OCI-LY7 (cell line): ENCODE measurements around the gene MAP3K2. TPM values are rescaled to one million over a fixed set of nuclear protein-coding genes. Genes with fewer than 3 reads are reported as not detected.

Experiments
- BruUV-seq: library from RNA; stranded (reverse); fragments of 400-500 nt; replicated peaks from 2 replicates; lab custom pipeline; 2021; lab: Mats Ljungman, UMichigan
- CTCF ChIA-PET: fragments of 300-600 bp; sonication (Branson Sonifier 250); formaldehyde crosslinking; loops from one replicate; lab custom pipeline; 2022; ENCODE audit warnings: antibody characterized with exemption; ENCODE audit not compliant: unreplicated experiment; lab: Charles Lee
- POLR2A ChIA-PET: fragments of 300-600 bp; sonication (Branson Sonifier 250); formaldehyde crosslinking; loops from one replicate; lab custom pipeline; 2022; ENCODE audit warnings: antibody characterized with exemption; lab: Charles Lee
- DNase-seq: peaks from one replicate; pipeline ENCODE4 v3.0.0-alpha.2; 2015; ENCODE audit warnings: low spot score
- H2AFZ ChIP-seq: fragments of 200-600 bp; sonication (generic), shearing (Covaris generic); 2 replicates; pipeline ENCODE4 v1.6.1; 2014; ENCODE audit warnings: mild to moderate bottlenecking, antibody characterized with exemption, low read length, moderate library complexity
- H3K27ac ChIP-seq: fragments of 200-600 bp; sonication (generic); 2 replicates; pipeline ENCODE4 v1.5.1; 2014; ENCODE audit warnings: mixed run types, low read depth, mild to moderate bottlenecking, moderate library complexity, low read length, inconsistent platforms; ENCODE audit not compliant: poor library complexity, severe bottlenecking
- H3K36me3 ChIP-seq: fragments of 200-600 bp; sonication (generic); 2 replicates; pipeline ENCODE4 v1.6.1; 2014; ENCODE audit warnings: mild to moderate bottlenecking, antibody characterized with exemption, low read length, moderate library complexity, mixed read lengths; ENCODE audit not compliant: insufficient read depth
- H3K4me1 ChIP-seq: fragments of 200-600 bp; sonication (generic); 2 replicates; pipeline ENCODE4 v1.5.1; 2014; ENCODE audit warnings: mild to moderate bottlenecking, low read length; ENCODE audit not compliant: insufficient read depth, poor library complexity, severe bottlenecking
- H3K4me2 ChIP-seq: fragments of 200-600 bp; sonication (generic); 2 replicates; pipeline ENCODE4 v1.6.1; 2014; ENCODE audit warnings: mild to moderate bottlenecking, low read length
- H3K4me3 ChIP-seq: fragments of 200-600 bp; sonication (generic); 2 replicates; pipeline ENCODE4 v1.5.1; 2014; ENCODE audit warnings: mild to moderate bottlenecking, low read depth, low read length; ENCODE audit not compliant: poor library complexity, severe bottlenecking
- H3K79me2 ChIP-seq: fragments of 200-600 bp; sonication (generic); 2 replicates; pipeline ENCODE4 v1.6.1; 2016; ENCODE audit warnings: low read depth, mild to moderate bottlenecking, low read length, moderate library complexity, mixed read lengths; ENCODE audit not compliant: insufficient read depth
- H3K9me2 ChIP-seq: fragments of 200-600 bp; sonication (generic); 2 replicates; pipeline ENCODE4 v1.6.1; 2016; ENCODE audit warnings: mild to moderate bottlenecking, low read length, mixed read lengths; ENCODE audit not compliant: insufficient read depth
- H3K9me3 ChIP-seq: fragments of 200-600 bp; sonication (generic); 2 replicates; pipeline ENCODE4 v1.6.1; 2014; ENCODE audit warnings: mild to moderate bottlenecking, mixed run types, low read length, mixed read lengths
- H4K20me1 ChIP-seq: fragments of 200-600 bp; sonication (generic); 2 replicates; pipeline ENCODE4 v1.6.1; 2014; ENCODE audit warnings: mild to moderate bottlenecking, antibody characterized with exemption, low read length, moderate library complexity, mixed read lengths; ENCODE audit not compliant: insufficient read depth
- CTCF ChIP-seq: fragments of 200-600 bp; sonication (generic); conservative IDR thresholded peaks from 2 replicates; pipeline ENCODE4 v1.5.1; 2014; ENCODE audit warnings: mild to moderate bottlenecking, antibody characterized with exemption, low read length, moderate library complexity, mixed read lengths
- EZH2phosphoT487 ChIP-seq: fragments of 200-600 bp; sonication (generic); IDR thresholded peaks from 2 replicates; pipeline ENCODE4 v1.6.1; 2018; ENCODE audit warnings: low read depth, borderline replicate concordance, mild to moderate bottlenecking, mixed run types, antibody characterized with exemption, low read length, moderate library complexity, mixed read lengths
- intact Hi-C: fragments of 100-400 bp; cut with micrococcal nuclease; formaldehyde crosslinking; loops from one replicate; pipeline ENCODE4 v1.10.0; 2022; ENCODE audit not compliant: unreplicated experiment
- total RNA-seq, 2 experiments: library from RNA; depleted of rRNA in 1 of 2; stranded (reverse); fragments of >200 nt in 1 of 2; shearing (Covaris generic) in 1 of 2; gene quantifications; 2 replicates each; pipeline ENCODE4 v1.2.3, GENCODE V29; 2014 to 2022

Gene MAP3K2
- total RNA-seq, 2 experiments from 2014 or later: 33.2 to 52.5 TPM

- peaks cover 72% of the 10 kb centered on the region for H3K79me2 ChIP-seq
- H3K36me3 ChIP-seq: peaks cover 27% of the 10 kb centered on the region
These were observed 1.5 kb downstream of the MAP3K2 start for GRCh38 chr2:127386246-127386645.

GRCh38 chr2:127384529-127384928 lies 3.2 kb downstream of the MAP3K2 start:
- H3K9me3 ChIP-seq: peaks cover 12% of the 10 kb centered on the region; the same call in 1 of the 2 replicates
- H3K79me2 ChIP-seq: peaks cover 87% of the 10 kb centered on the region
- TF ChIP-seq CTCF (no peak), EZH2phosphoT487 (no peak)
- intact Hi-C loops: loop anchor here (10.0 kb wide), 1 partner anchor 420 kb away; no protein-coding TSS in a partner anchor
- peaks cover 34% of the 10 kb centered on the region for H4K20me1 ChIP-seq
- peak overlapping the region; percentile 19; the same call in 1 of the 2 replicates for H3K4me2 ChIP-seq
- POLR2A ChIA-PET: no interaction called here
- peaks cover 39% of the 10 kb centered on the region for H3K36me3 ChIP-seq
- H3K4me1 ChIP-seq: peaks cover 36% of the 10 kb centered on the region
- CTCF ChIA-PET: no interaction called here
- H2AFZ ChIP-seq: no peak overlapping the region
- no peak for DNase-seq
- no peak overlapping the region for H3K4me3 ChIP-seq
- H3K9me2 ChIP-seq: no peaks in the 10 kb centered on the region
- no TSS peak for BruUV-seq
- no peak overlapping the region for H3K27ac ChIP-seq

More at GRCh38 chr2:127386246-127386645, 1.5 kb downstream of the MAP3K2 start:
- H3K9me2 ChIP-seq: no peaks in the 10 kb centered on the region
- H3K27ac ChIP-seq: peak overlapping the region; percentile 98
- peaks cover 25% of the 10 kb centered on the region for H4K20me1 ChIP-seq
- ChIA-PET POLR2A (interaction anchor here (0.8 to 1.1 kb wide), 2 partner anchors 21 to 36 kb away, joined by 3 to 6 read pairs; no protein-coding TSS in a partner anchor), CTCF (no interaction called here)
- no TSS peak for BruUV-seq
- peaks cover 1% of the 10 kb centered on the region; the same call in 1 of the 2 replicates for H3K9me3 ChIP-seq
- H3K4me2 ChIP-seq: peak overlapping the region; percentile 74
- TF ChIP-seq EZH2phosphoT487 (no peak), CTCF (no peak)
- peaks cover 52% of the 10 kb centered on the region for H3K4me1 ChIP-seq
- DNase-seq: no peak
- H2AFZ ChIP-seq: no peak overlapping the region
- peak overlapping the region; percentile 95 for H3K4me3 ChIP-seq
- intact Hi-C loops: loop anchor here (2.0 to 10.0 kb wide), 6 partner anchors 19 to 729 kb away; partner anchors contain the start of genes GYPC and IWS1

GRCh38 chr2:127382831-127383230 lies 4.9 kb downstream of the MAP3K2 start:
- Histone ChIP-seq H3K9me3 (peaks cover 16% of the 10 kb centered on the region), H3K36me3 (peaks cover 50% of the 10 kb centered on the region), H3K4me2 (no peak overlapping the region), H3K4me3 (no peak overlapping the region), H3K4me1 (peaks cover 23% of the 10 kb centered on the region), H3K9me2 (no peaks in the 10 kb centered on the region), H3K27ac (no peak overlapping the region), H2AFZ (no peak overlapping the region), H3K79me2 (peaks cover 92% of the 10 kb centered on the region), H4K20me1 (peaks cover 34% of the 10 kb centered on the region)
- DNase-seq: no peak
- TF ChIP-seq CTCF (no peak), EZH2phosphoT487 (no peak)
- no TSS peak for BruUV-seq
- POLR2A ChIA-PET: interaction anchor here (1.0 to 1.1 kb wide), 2 partner anchors 18 to 33 kb away, joined by 3 to 4 read pairs; no protein-coding TSS in a partner anchor
- intact Hi-C loops: loop anchor here (10.0 kb wide), 1 partner anchor 422 kb away; no protein-coding TSS in a partner anchor
- CTCF ChIA-PET: no interaction called here
